Neuronal stem cell (in vitro differentiated cells): ENCODE results near the gene RPL7A.
A peak's percentile ranks its signal among the peaks of the same experiment; 100 is the strongest.

ENCODE experiments used
- DNase-seq: peaks from one replicate; pipeline ENCODE4 v3.0.0-alpha.2; 2013; ENCODE audit warnings: low spot score
- H2AFZ ChIP-seq: one replicate; pipeline ENCODE4 v1.6.1; 2013; ENCODE audit warnings: mild to moderate bottlenecking, low read length, inconsistent platforms
- H2AK5ac ChIP-seq: 2 replicates; pipeline ENCODE4 v1.6.1; 2013; ENCODE audit warnings: low read depth, mild to moderate bottlenecking, inconsistent platforms, low read length, moderate library complexity, mixed read lengths
- H2BK120ac ChIP-seq: 2 replicates; pipeline ENCODE4 v1.6.1; 2013; ENCODE audit warnings: low read depth, mild to moderate bottlenecking, inconsistent platforms, low read length, moderate library complexity, mixed read lengths
- H2BK12ac ChIP-seq: one replicate; pipeline ENCODE4 v1.6.1; 2013; ENCODE audit warnings: low read length, inconsistent platforms
- H2BK15ac ChIP-seq: 2 replicates; pipeline ENCODE4 v1.6.1; 2013; ENCODE audit warnings: mild to moderate bottlenecking, low read length, inconsistent platforms, mixed read lengths
- H2BK5ac ChIP-seq: one replicate; pipeline ENCODE4 v1.6.1; 2013; ENCODE audit warnings: inconsistent platforms, mild to moderate bottlenecking, low read length, moderate library complexity
- H3K14ac ChIP-seq: one replicate; pipeline ENCODE4 v1.6.1; 2013; ENCODE audit warnings: low read length, inconsistent platforms
- H3K18ac ChIP-seq: 2 replicates; pipeline ENCODE4 v1.6.1; 2013; ENCODE audit warnings: low read length, inconsistent platforms
- H3K23ac ChIP-seq: 2 replicates; pipeline ENCODE4 v1.6.1; 2013; ENCODE audit warnings: low read depth, mild to moderate bottlenecking, mixed read lengths, low read length, inconsistent platforms; ENCODE audit not compliant: poor library complexity
- H3K27ac ChIP-seq: replicated peaks from 3 replicates; pipeline ENCODE4 v1.5.1; 2013; ENCODE audit warnings: low read length, inconsistent platforms
- H3K27me3 ChIP-seq, 3 experiments: 2 replicates each; pipeline ENCODE4 v1.6.1; 2013; ENCODE audit warnings: low read length in 3 of 3, mild to moderate bottlenecking in 2 of 3, inconsistent platforms in 1 of 3, low read depth in 1 of 3, mixed read lengths in 1 of 3, moderate library complexity in 1 of 3; ENCODE audit not compliant: control insufficient read depth in 3 of 3, insufficient read depth in 3 of 3
- H3K36me3 ChIP-seq, 2 donors: replicated peaks in 1 of 2; 2 replicates each; pipeline ENCODE4 v1.6.1; 2013; ENCODE audit warnings: low read length in 2 of 2; ENCODE audit not compliant: control insufficient read depth in 2 of 2, insufficient read depth in 2 of 2
- H3K4ac ChIP-seq: 2 replicates; pipeline ENCODE4 v1.6.1; 2013; ENCODE audit warnings: inconsistent platforms, mild to moderate bottlenecking, low read length, moderate library complexity
- H3K4me1 ChIP-seq, 2 donors: 1 replicate in 1 of 2; 2 replicates in 1 of 2; pipeline ENCODE4 v1.6.1; 2013; ENCODE audit warnings: low read length in 2 of 2, low read depth in 1 of 2; ENCODE audit not compliant: control insufficient read depth in 2 of 2, insufficient read depth in 1 of 2
- H3K4me2 ChIP-seq: one replicate; pipeline ENCODE4 v1.6.1; 2013; ENCODE audit warnings: mild to moderate bottlenecking, low read length, inconsistent platforms; ENCODE audit not compliant: insufficient read depth, poor library complexity, severe bottlenecking
- H3K4me3 ChIP-seq, 2 donors: 2 replicates each; pipeline ENCODE4 v1.5.1; 2013; ENCODE audit warnings: low read length in 2 of 2, mild to moderate bottlenecking in 2 of 2, inconsistent platforms in 1 of 2, moderate library complexity in 1 of 2
- H3K79me1 ChIP-seq: one replicate; pipeline ENCODE4 v1.6.1; 2013; ENCODE audit warnings: low read depth, mild to moderate bottlenecking, inconsistent platforms, low read length, moderate library complexity
- H3K9ac ChIP-seq: one replicate; pipeline ENCODE4 v1.6.1; 2013; ENCODE audit warnings: mild to moderate bottlenecking, low read depth, low read length, inconsistent platforms; ENCODE audit not compliant: poor library complexity
- H3K9me3 ChIP-seq, 2 donors: replicated peaks in 1 of 2; 2 replicates each; pipeline versions ENCODE3 to v1.6.1; 2013; ENCODE audit warnings: low read length in 2 of 2, mild to moderate bottlenecking in 2 of 2, inconsistent platforms in 1 of 2, low read depth in 1 of 2, mixed read lengths in 1 of 2, moderate library complexity in 1 of 2; ENCODE audit not compliant: control insufficient read depth in 2 of 2, insufficient read depth in 1 of 2
- H4K8ac ChIP-seq: one replicate; pipeline ENCODE4 v1.6.1; 2013; ENCODE audit warnings: low read depth, mild to moderate bottlenecking, inconsistent platforms, low read length, moderate library complexity
- H4K91ac ChIP-seq: one replicate; pipeline ENCODE4 v1.6.1; 2013; ENCODE audit warnings: low read length, low read depth, mild to moderate bottlenecking, inconsistent platforms; ENCODE audit not compliant: poor library complexity
- WGBS, 2 donors: extraction: QIAGEN DNeasy Blood & Tissue Kit; methylation state at CpG; one replicate each; pipeline ENCODE4 v1.1.7; 2013; ENCODE audit warnings: missing lambda C conversion rate in 2 of 2, mixed read lengths in 1 of 2; ENCODE audit not compliant: insufficient read length in 2 of 2, insufficient replicate concordance in 1 of 2; ENCODE audit errors: extremely low coverage in 2 of 2; 5-methylcytosine and 5-hydroxymethylcytosine counted together

The RPL7A gene

DNA sequence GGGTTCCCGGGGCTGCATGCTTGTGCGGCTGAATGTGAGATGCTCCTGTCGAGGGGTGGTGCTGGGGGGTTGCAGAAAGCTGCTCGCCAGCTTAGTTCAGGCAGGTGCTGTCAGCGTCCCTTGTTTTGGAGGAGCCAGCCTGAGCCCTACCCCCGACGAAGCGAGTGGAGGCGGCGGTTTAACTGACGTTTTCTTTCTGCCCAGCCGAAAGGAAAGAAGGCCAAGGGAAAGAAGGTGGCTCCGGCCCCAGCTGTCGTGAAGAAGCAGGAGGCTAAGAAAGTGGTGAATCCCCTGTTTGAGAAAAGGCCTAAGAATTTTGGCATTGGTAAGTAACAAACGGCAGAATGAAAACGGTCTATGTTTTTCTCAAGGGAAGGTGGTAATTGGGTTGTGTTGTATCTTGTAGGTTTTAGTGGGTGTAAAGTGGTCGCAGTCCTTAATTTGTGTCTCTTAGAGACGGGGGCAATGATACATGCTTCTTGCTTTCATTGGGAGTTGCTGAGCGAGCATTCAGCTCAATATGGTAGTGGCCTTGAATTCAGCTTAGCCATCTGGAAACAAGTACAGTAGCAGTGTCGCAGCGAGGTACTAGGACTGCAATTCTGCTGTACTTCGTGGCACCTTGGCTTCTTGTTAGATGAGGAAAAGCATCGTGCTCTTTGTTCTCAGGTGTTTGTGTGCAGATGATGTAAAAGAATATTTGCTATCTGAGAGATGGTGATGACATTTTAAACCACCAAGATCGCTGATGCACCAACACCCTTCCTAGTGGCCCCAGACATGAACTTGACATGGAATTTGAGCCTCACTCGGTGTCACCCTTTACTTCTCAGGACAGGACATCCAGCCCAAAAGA lies 928 bp downstream of the RPL7A start:
- peak overlapping the region; percentile 90 for H3K27ac ChIP-seq
- H3K27me3 ChIP-seq, result no peaks in the 10 kb centered on the region
- no peak overlapping the region for H2AFZ ChIP-seq
- WGBS, 2 donors, result no CpG with 5 or more reads among the region's 25 CpGs
- no peak for DNase-seq
- H3K9ac ChIP-seq, result peak overlapping the region; percentile 99
- H2BK120ac ChIP-seq, result peak overlapping the region; percentile 82
- peaks cover 7 to 15% of the 10 kb centered on the region in 2 donors for H3K4me1 ChIP-seq
- peak overlapping the region; percentile 97 for H2BK5ac ChIP-seq
- H2AK5ac ChIP-seq, result peak overlapping the region; percentile 99
- H3K4ac ChIP-seq, result peak overlapping the region; percentile 99
- peaks cover 0 to 5% of the 10 kb centered on the region in 2 donors for H3K9me3 ChIP-seq
- H4K91ac ChIP-seq, result peak overlapping the region; percentile 97
- no peak overlapping the region for H2BK12ac ChIP-seq
- peak overlapping the region; percentile 3 for H2BK15ac ChIP-seq
- H4K8ac ChIP-seq, result peak overlapping the region; percentile 77
- peak overlapping the region; percentile 95 for H3K14ac ChIP-seq
- peak overlapping the region; percentile 100 for H3K18ac ChIP-seq
- peaks cover 62 to 81% of the 10 kb centered on the region in 2 donors for H3K36me3 ChIP-seq
- peak overlapping the region; percentile 64 for H3K4me2 ChIP-seq
- H3K79me1 ChIP-seq, result peaks cover 25% of the 10 kb centered on the region
- peak overlapping the region; percentile 99 for H3K23ac ChIP-seq
- H3K4me3 ChIP-seq, result peak overlapping the region; percentile 89 to 100

DNA sequence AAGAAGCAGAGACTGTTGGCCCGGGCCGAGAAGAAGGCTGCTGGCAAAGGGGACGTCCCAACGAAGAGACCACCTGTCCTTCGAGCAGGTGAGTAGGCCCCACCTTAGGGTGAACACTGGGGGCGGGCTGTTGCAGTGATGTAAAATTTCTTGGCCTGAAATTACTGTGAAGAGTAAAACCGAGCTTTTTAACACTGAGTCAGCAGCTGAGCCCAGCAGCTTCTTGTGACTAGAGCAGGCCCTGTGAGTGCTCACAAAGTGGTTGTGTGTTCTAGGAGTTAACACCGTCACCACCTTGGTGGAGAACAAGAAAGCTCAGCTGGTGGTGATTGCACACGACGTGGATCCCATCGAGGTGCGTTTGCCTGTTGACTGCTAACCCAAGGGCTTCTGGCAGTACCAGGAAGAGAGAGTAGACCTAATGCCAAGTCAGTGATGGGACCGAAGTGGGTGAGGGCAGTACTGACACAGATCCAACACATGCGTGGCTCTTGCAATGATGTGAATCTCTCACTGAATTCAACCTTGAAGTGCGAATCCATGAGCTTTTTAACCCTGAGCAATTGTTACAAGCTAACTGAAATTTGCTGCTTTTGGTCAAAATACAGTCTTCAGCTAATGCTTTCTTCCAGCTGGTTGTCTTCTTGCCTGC lies 2.1 kb downstream of the RPL7A start:
- H2AK5ac ChIP-seq, result no peak overlapping the region
- no peak overlapping the region for H2BK120ac ChIP-seq
- H4K8ac ChIP-seq, result no peak overlapping the region
- no peak for DNase-seq
- H3K9ac ChIP-seq, result no peak overlapping the region
- H3K4ac ChIP-seq, result no peak overlapping the region
- peak overlapping the region in 1 of 2 donors; percentile 100 for H3K4me3 ChIP-seq
- no peak overlapping the region for H2BK5ac ChIP-seq
- H3K4me1 ChIP-seq, result peaks cover 7 to 15% of the 10 kb centered on the region in 2 donors
- peaks cover 24% of the 10 kb centered on the region for H3K79me1 ChIP-seq
- no peak overlapping the region for H4K91ac ChIP-seq
- no peaks in the 10 kb centered on the region for H3K27me3 ChIP-seq
- H3K27ac ChIP-seq, result no peak overlapping the region
- H2BK15ac ChIP-seq, result no peak overlapping the region
- H3K36me3 ChIP-seq, result peaks cover 54 to 74% of the 10 kb centered on the region in 2 donors
- no peak overlapping the region for H2BK12ac ChIP-seq
- no peak overlapping the region for H3K18ac ChIP-seq
- H3K4me2 ChIP-seq, result no peak overlapping the region
- no CpG with 5 or more reads among the region's 15 CpGs for WGBS, 2 donors
- no peak overlapping the region for H2AFZ ChIP-seq
- H3K9me3 ChIP-seq, result peaks cover 0 to 5% of the 10 kb centered on the region in 2 donors
- no peak overlapping the region for H3K14ac ChIP-seq
- no peak overlapping the region for H3K23ac ChIP-seq

DNA sequence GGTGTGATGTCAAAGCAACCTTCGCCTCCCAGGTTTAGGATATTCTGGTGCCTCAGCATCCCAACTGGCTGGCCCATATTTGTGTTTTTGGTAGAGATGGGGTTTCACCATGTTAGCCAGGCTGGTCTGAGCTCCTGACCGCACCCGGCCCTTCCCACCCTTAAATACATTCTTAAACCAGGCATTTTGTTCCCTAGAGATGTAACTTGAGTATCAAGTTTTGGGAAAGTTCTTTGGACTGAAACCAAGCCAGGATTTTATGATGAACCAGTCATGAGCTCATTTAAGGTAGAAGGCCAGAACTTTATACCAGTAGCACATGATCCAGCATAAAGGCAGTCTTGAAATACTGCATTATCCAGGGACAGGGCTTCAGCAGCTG lies 3.5 kb downstream of the RPL7A start:
- no CpG with 5 or more reads among the region's 3 CpGs for WGBS, 2 donors
- H3K4me3 ChIP-seq, result no peak overlapping the region
- peaks cover 0 to 5% of the 10 kb centered on the region in 2 donors for H3K9me3 ChIP-seq
- H3K18ac ChIP-seq, result no peak overlapping the region
- no peak for DNase-seq
- no peaks in the 10 kb centered on the region for H3K27me3 ChIP-seq
- H4K91ac ChIP-seq, result no peak overlapping the region
- no peak overlapping the region for H2BK120ac ChIP-seq
- H3K27ac ChIP-seq, result no peak overlapping the region
- no peak overlapping the region for H2BK12ac ChIP-seq
- H2AFZ ChIP-seq, result no peak overlapping the region
- H2BK5ac ChIP-seq, result no peak overlapping the region
- no peak overlapping the region for H4K8ac ChIP-seq
- H2AK5ac ChIP-seq, result no peak overlapping the region
- peaks cover 42 to 60% of the 10 kb centered on the region in 2 donors for H3K36me3 ChIP-seq
- peaks cover 13% of the 10 kb centered on the region for H3K79me1 ChIP-seq
- H3K14ac ChIP-seq, result no peak overlapping the region
- no peak overlapping the region for H3K4me2 ChIP-seq
- no peak overlapping the region for H3K4ac ChIP-seq
- peak overlapping the region; percentile 4 for H3K23ac ChIP-seq
- no peak overlapping the region for H2BK15ac ChIP-seq
- no peak overlapping the region for H3K9ac ChIP-seq
- peaks cover 4 to 17% of the 10 kb centered on the region in 2 donors for H3K4me1 ChIP-seq
